Right lobe of liver (tissue), 6 donors: Measurements from ENCODE around the gene FAM151B. TPM values are rescaled to one million over a fixed set of nuclear protein-coding genes. Genes with fewer than 3 reads are reported as not detected.

Experiments used
- ATAC-seq, 4 donors: fragments of 200-7000 bp; cut with Tn5 transposase; one replicate each; pipeline ENCODE4 v1.9.1; 2020; ENCODE audit warnings: mild to moderate bottlenecking in 4 of 4, moderate library complexity in 4 of 4
- DNase-seq, 3 donors: peaks; one replicate each; pipeline ENCODE4 v3.0.0-alpha.2; 2020
- H3K27ac ChIP-seq, 3 donors: fragments of 200-600 bp; one replicate each; pipeline ENCODE4 v1.8.0; 2022
- H3K27me3 ChIP-seq, 2 donors: fragments of 200-600 bp; one replicate each; pipeline ENCODE4 v1.8.0; 2022
- H3K36me3 ChIP-seq, 4 donors: fragments of 200-600 bp; sonication (generic) in 1 of 4; one replicate each; pipeline versions ENCODE4 v1.5.1 to v1.8.0; 2017 to 2022; ENCODE audit warnings: control low read depth in 1 of 4
- H3K4me1 ChIP-seq, 4 donors: fragments of 200-600 bp; sonication (generic) in 1 of 4; one replicate each; pipeline versions ENCODE4 v1.5.1 to v1.8.0; 2017 to 2022; ENCODE audit warnings: control low read depth in 1 of 4
- H3K4me3 ChIP-seq, 3 donors: fragments of 200-600 bp; one replicate each; pipeline ENCODE4 v1.8.0; 2022
- H3K9me3 ChIP-seq, 4 donors: fragments of 200-600 bp; sonication (generic) in 1 of 4; one replicate each; pipeline versions ENCODE4 v1.5.1 to v1.8.0; 2017 to 2022; ENCODE audit warnings: control low read depth in 1 of 4
- CTCF ChIP-seq, 4 donors: fragments of 200-600 bp in 3 of 4; fragments of 450-650 bp in 1 of 4; IDR thresholded peaks; one replicate each; pipeline versions ENCODE4 v1.5.1 to v1.8.0; 2016 to 2022; ENCODE audit warnings: antibody characterized with exemption in 4 of 4, mild to moderate bottlenecking in 2 of 4
- POLR2A ChIP-seq: fragments of 450-650 bp; IDR thresholded peaks from one replicate; pipeline ENCODE4 v1.6.1; 2017; ENCODE audit warnings: antibody characterized with exemption, mild to moderate bottlenecking
- WGBS: methylation state at CpG from one replicate; pipeline ENCODE4 v1.1.6; 2018; ENCODE audit warnings: low coverage, low lambda C conversion rate; ENCODE audit not compliant: insufficient coverage; ENCODE audit errors: missing lambda C conversion rate; 5-methylcytosine and 5-hydroxymethylcytosine counted together
- intact Hi-C, 2 donors: fragments of 100-400 bp; cut with DNase I; formaldehyde crosslinking; loops; one replicate each; pipeline versions ENCODE4 v1.11.2 to v1.14.1; 2022
- total RNA-seq, 6 experiments: library from RNA; depleted of rRNA in 2 of 6; stranded (reverse); fragments of >200 nt in 2 of 6; fragmentation: NEBNext Ultra II Directional in 3 of 6; extraction: Animal tissue kit (Norgen Biotek cat#: 25700) in 3 of 6; gene quantifications; one replicate each; pipeline versions ENCODE4 v1.1.0 to v1.2.4, GENCODE V29; 2016 to 2023
- donor health status: DM: no; HTN: yes; CAD: no.
- donor health status: DM: no; HTN: no; CAD: no.
- donor health status: DM: no; HTN: no; CAD: no.
- donor health status: DM: no; HTN: yes; CAD: no.
- donor health status: DM: no; HTN: yes; CAD: no.

FAM151B gene
- total RNA-seq, 6 experiments from 2014 or later, result 0.81 to 1.6 (median 1.3) TPM

DNA sequence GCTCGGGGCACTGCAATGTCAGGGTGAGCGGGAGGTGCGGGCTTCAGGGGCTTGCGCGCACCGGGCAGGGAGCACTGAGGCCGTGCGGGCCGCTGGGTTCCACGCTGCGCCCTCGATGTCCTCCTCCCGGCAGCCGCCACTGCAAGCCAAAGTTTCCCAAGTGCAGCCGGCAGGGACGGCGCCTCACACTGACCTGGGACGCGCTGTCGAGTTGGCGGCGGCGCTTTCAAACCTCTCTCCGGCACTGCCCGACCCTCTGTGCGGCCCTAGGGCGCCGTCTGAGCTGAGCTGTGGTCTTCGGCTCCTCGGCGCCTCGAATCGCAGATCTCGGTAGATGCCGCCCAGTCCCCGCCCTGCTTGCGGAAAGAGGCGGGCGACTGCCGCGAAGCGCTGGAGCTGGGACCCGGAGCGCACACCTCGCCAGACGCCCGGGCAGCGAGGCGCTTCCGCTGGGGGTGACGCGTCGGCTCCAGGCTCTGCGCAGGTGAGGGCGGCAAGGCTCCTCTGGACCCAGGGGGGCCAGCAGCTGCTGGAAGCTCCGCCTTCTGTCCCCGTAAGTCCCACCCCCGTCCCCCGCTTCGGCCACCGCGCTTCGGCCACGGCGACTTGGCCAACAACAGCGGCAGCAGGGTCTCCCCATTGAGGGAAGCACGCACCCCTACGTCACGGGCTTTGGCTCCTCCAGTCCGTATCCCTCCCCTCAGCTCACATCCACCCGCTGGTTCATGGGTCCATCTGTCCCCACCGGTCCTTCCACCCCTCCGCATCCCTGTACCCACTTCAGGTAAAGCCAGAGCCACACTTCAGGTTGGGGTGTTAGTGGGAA is 82.3 kb downstream of the FAM151B start, which contains the start of gene ANKRD34B:
Gene ANKRD34B, minus strand, starts transcription at position 320 of the 826 bp plus-strand sequence. CDS start 10,261 bp downstream, outside the sequence.
- Histone ChIP-seq H3K27me3 (peaks cover 10% of the 10 kb centered on the region in 2 donors), H3K27ac (no peak within 1 kb of the TSS), H3K9me3 (no peaks in the 10 kb centered on the region), H3K4me3 (peak within 1 kb of the TSS; percentile 20 to 48 (median 32)), H3K4me1 (peaks cover 0 to 14% (median 0%) of the 10 kb centered on the region in 4 donors), H3K36me3 (no peaks in the 10 kb centered on the region)
- DNase-seq, result peak in 2 of 3 donors; percentile 29 to 57
- TF ChIP-seq POLR2A (no peak), CTCF (IDR thresholded peaks at IDR 0.05) (no peak)
- intact Hi-C loops, result no loop called here
- peak; percentile 31 to 51 (median 41) for ATAC-seq
- 12% methylated on average over 9 of the region's 73 CpGs for WGBS

DNA sequence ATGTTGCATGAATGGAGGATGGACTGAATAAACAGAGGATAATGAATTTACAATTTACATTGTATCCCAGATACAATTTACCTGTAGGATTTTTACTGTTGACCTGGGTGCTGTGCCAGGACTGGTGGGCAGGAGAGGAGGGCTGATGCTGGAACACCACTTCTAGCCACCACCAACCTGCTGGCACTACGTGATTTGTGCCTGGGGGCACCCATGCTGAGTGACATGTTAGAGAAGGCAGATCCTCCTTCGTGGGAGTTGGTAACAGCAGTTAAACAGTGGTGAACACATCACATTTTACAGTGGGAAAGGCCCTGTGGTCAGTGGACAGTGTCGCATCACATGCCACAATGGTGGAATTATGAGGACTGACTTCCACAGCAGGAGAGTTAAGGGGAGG is 85.2 kb downstream of the FAM151B start:
- H3K9me3 ChIP-seq, result no peaks in the 10 kb centered on the region
- DNase-seq, result no peak
- intact Hi-C loops, result no loop called here
- H3K4me1 ChIP-seq, result peaks cover 0 to 14% (median 0%) of the 10 kb centered on the region in 4 donors
- no peak for TF ChIP-seq POLR2A
- no peak for TF ChIP-seq CTCF (IDR thresholded peaks at IDR 0.05)
- no peaks in the 10 kb centered on the region for H3K36me3 ChIP-seq
- WGBS, result no CpG with 5 or more reads among the region's 3 CpGs
- peaks cover 10% of the 10 kb centered on the region in 2 donors for H3K27me3 ChIP-seq
- no peak overlapping the region for H3K4me3 ChIP-seq
- ATAC-seq, result no peak
- H3K27ac ChIP-seq, result no peak overlapping the region

- ATAC-seq (no peak), DNase-seq (no peak)
- intact Hi-C loops, result no loop called here
- no peaks in the 10 kb centered on the region for H3K4me1 ChIP-seq
- H3K27me3 ChIP-seq, result no peaks in the 10 kb centered on the region
- no peaks in the 10 kb centered on the region for H3K36me3 ChIP-seq
- no peak overlapping the region for H3K27ac ChIP-seq
- WGBS, result 53% methylated on average over 4 of the region's 5 CpGs
- H3K4me3 ChIP-seq, result no peak overlapping the region
- no peak for TF ChIP-seq POLR2A
- no peak for TF ChIP-seq CTCF (IDR thresholded peaks at IDR 0.05)
- no peaks in the 10 kb centered on the region for H3K9me3 ChIP-seq
Observed at GRCh38 chr5:80576383-80576782, 88.5 kb downstream of the FAM151B start.

GRCh38 chr5:80577707-80578106 is 89.8 kb downstream of the FAM151B start:
- intact Hi-C loops, result no loop called here
- 15% methylated on average over 5 of the region's 5 CpGs for whole genome bisulfite sequencing
- ATAC-seq (no peak), DNase-seq (no peak)
- Histone ChIP-seq H3K4me3 (no peak overlapping the region), H3K27ac (no peak overlapping the region), H3K36me3 (no peaks in the 10 kb centered on the region), H3K27me3 (no peaks in the 10 kb centered on the region), H3K4me1 (no peaks in the 10 kb centered on the region), H3K9me3 (no peaks in the 10 kb centered on the region)
- TF ChIP-seq POLR2A (no peak), CTCF (IDR thresholded peaks at IDR 0.05) (no peak)
